ENCODE data around the gene PHF23. TPM values are rescaled to one million over a fixed set of nuclear protein-coding genes. Genes with fewer than 3 reads are reported as not detected.

Gene PHF23
- total RNA-seq, 4 donors from 2014 or later = 23.4 to 32.5 (median 27.9) TPM

DNA sequence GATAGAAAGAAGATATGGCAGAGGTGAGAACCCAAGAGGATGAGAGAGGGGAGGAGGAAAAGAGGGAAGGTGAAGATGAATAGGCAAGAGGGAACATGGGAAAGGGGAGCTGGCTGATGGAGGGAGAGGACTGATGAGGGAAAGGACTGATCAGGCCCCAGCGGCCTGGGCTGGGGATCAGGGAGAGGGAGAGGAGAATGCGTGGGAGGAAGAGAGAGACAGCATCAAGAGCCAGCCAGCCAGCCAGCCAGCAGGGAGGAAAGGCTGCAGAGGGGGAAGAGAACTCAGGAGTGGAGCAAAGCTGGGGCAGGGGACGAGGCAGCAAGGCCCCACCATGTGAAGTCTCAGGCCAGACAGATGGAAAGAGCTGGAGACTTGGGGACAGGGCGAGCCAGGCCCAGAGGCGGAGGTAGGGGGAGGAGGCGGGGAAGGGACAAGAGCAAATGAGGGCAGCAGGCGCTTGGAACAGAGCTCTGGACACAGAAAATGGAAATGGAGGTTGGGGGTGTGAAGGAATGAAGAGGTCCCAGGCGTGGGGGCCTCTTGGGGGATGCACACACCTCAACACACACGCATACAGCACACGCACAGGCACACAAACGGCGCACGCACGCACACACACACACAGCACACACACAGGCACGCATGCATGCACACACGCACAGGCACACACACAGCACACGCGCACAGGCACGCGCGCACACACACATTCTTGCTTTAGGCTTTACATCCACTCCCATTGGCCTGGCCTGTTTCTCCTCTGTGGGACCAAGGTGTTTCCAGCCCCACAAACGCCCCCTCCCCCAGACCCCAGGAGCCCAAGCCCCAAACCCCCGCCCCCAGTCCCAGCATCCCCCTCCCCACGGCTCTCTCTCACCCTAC is 31.9 kb downstream of the PHF23 start:
- intact Hi-C loops (cut with DNase I; ENCODE audit: low total_unique reads) = no loop called here
- no peak for DNase-seq (ENCODE audit: low spot score in 2 of 2)
- WGBS, 2 donors = 79 to 82% methylated on average over 24 of the region's 24 CpGs
- H3K4me3 ChIP-seq (ENCODE audit: low read depth, poor library complexity, severe bottlenecking) = no peak overlapping the region
- no peak for TF ChIP-seq POLR2A (IDR thresholded peaks at IDR 0.05)
- TF ChIP-seq, protein P1, sequence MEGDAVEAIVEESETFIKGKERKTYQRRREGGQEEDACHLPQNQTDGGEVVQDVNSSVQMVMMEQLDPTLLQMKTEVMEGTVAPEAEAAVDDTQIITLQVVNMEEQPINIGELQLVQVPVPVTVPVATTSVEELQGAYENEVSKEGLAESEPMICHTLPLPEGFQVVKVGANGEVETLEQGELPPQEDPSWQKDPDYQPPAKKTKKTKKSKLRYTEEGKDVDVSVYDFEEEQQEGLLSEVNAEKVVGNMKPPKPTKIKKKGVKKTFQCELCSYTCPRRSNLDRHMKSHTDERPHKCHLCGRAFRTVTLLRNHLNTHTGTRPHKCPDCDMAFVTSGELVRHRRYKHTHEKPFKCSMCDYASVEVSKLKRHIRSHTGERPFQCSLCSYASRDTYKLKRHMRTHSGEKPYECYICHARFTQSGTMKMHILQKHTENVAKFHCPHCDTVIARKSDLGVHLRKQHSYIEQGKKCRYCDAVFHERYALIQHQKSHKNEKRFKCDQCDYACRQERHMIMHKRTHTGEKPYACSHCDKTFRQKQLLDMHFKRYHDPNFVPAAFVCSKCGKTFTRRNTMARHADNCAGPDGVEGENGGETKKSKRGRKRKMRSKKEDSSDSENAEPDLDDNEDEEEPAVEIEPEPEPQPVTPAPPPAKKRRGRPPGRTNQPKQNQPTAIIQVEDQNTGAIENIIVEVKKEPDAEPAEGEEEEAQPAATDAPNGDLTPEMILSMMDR (IDR thresholded peaks at IDR 0.05) = no peak

DNA sequence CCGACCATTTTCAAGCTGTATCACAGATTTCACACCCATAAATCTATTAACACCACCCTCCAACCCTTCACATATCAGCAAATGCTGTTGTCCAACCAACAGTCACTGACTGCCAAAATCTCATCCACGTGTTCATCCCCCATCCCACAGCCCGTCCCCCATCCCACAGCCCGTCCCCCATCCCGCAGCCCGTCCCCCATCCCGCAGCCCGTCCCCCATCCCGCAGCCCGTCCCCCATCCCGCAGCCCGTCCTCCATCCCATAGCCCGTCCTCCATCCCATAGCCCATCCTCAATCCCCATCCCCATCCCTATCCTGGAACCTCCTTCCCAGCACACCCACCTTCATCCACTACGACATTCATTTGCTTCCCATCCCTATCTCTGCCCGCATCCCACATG is 33.7 kb downstream of the PHF23 start:
- WGBS, 2 donors = 51% methylated on average over 15 of the region's 15 CpGs
- no peak for DNase-seq (ENCODE audit: low spot score in 2 of 2)
- TF ChIP-seq, protein P1 (IDR thresholded peaks at IDR 0.05) = no peak
- TF ChIP-seq POLR2A (IDR thresholded peaks at IDR 0.05) = no peak
- H3K4me3 ChIP-seq (ENCODE audit: low read depth, poor library complexity, severe bottlenecking) = no peak overlapping the region
- intact Hi-C loops (cut with DNase I; ENCODE audit: low total_unique reads) = no loop called here

DNA sequence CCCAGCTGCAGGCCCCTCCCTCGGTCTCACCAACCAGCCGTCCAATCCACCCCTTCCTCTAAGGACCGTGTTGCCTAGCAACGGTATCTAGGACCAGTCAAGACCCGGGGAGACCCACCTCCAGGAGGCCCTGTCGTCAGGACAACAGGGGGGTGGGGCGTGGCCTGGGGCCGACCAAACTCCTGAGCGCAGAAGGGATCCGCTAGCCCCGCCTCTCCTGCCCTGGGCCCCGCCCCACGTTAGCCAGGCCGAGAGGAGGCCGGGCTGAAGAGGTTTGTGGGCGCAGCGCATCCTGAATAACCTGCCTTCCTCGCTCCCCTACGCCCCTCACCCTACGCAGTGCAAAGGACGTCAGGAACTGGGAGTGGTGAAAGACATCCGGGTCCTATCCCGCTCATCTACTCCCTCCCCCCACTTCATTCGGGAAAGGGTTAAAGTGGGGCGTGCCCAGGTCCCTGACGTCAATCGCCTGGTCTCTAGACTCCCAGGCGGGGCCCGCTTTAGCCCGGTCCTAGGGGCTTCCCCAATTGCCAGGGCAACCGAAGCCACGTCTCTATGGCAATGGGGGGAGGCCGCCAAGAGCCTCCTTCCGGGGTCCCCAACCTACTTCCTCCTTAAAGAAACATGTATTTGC is 34.3 kb downstream of the PHF23 start:
- intact Hi-C loops (cut with DNase I; ENCODE audit: low total_unique reads) = no loop called here
- DNase-seq (ENCODE audit: low spot score in 2 of 2) = peak; percentile 70 to 96
- H3K4me3 ChIP-seq (ENCODE audit: low read depth, poor library complexity, severe bottlenecking) = peak overlapping the region; percentile 17
- TF ChIP-seq, protein P1 (IDR thresholded peaks at IDR 0.05) = no peak
- no peak for TF ChIP-seq POLR2A (IDR thresholded peaks at IDR 0.05)
- 0 to 2% methylated on average over 34 of the region's 34 CpGs for WGBS, 2 donors

DNA sequence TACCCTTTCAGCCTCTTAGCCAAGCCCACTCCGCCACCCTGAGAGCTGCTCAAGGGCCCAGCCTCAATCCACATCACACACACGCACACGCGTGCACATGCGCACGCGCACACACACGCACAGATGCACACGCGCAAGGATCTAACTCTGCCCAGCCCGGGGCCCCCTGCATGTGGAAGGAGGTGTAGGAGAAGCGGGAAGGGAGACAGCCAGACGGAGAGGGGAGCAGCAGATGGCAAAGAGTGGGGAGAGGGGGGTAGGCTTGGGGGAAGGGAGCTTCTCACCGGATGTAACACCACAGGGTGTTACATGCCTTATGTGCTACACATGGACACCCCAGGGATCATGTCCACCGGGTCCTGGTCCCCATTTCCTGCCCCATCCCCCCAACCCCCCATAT is 34.9 kb downstream of the PHF23 start:
- TF ChIP-seq, protein P1 (IDR thresholded peaks at IDR 0.05) = no peak
- TF ChIP-seq POLR2A (IDR thresholded peaks at IDR 0.05) = no peak
- intact Hi-C loops (cut with DNase I; ENCODE audit: low total_unique reads) = no loop called here
- DNase-seq (ENCODE audit: low spot score in 2 of 2) = no peak
- H3K4me3 ChIP-seq (ENCODE audit: low read depth, poor library complexity, severe bottlenecking) = no peak overlapping the region
- 68 to 76% methylated on average over 15 of the region's 15 CpGs for WGBS, 2 donors

DNA sequence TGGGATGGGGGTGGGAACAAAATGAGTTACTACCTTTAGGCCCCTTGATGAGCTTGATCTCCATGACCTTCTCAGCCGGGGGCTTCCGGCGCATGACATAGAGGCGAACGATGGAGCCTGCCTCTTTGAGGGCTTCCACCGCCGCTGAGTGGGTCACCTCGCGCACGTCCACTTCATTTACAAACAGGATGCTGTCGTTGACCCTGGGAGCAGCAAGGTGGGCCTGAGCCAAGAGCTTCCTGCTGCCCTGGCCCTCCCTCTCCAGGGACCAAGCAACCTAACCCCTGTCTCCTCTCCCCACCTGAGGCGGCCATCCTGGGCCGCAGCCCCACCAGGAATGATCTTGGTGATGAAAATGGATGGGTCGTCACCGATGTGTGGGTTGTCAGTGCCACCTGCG is 35.9 kb downstream of the PHF23 start:
- no peak overlapping the region for H3K4me3 ChIP-seq (ENCODE audit: low read depth, poor library complexity, severe bottlenecking)
- DNase-seq (ENCODE audit: low spot score in 2 of 2) = no peak
- no peak for TF ChIP-seq POLR2A (IDR thresholded peaks at IDR 0.05)
- TF ChIP-seq, protein P1 (IDR thresholded peaks at IDR 0.05) = no peak
- intact Hi-C loops (cut with DNase I; ENCODE audit: low total_unique reads) = no loop called here
- 94 to 95% methylated on average over 14 to 16 of the region's 16 CpGs for WGBS, 2 donors
